Neuron (in vitro differentiated cells): Measurements from ENCODE around the gene PAMR1.

Source experiments
- H2AFZ ChIP-seq: one replicate; pipeline ENCODE4 v1.6.1; 2013; ENCODE audit warnings: low read depth, mild to moderate bottlenecking, inconsistent platforms, low read length, moderate library complexity
- H3K27me3 ChIP-seq: one replicate; pipeline ENCODE4 v1.6.1; 2013; ENCODE audit warnings: low read length; ENCODE audit not compliant: insufficient read depth
- H3K36me3 ChIP-seq: one replicate; pipeline ENCODE4 v1.6.1; 2013; ENCODE audit warnings: low read length; ENCODE audit not compliant: insufficient read depth
- H3K4me1 ChIP-seq: one replicate; pipeline ENCODE4 v1.6.1; 2013; ENCODE audit warnings: low read length; ENCODE audit not compliant: insufficient read depth
- H3K4me3 ChIP-seq: 2 replicates; pipeline ENCODE4 v1.5.1; 2013; ENCODE audit warnings: mild to moderate bottlenecking, low read length, moderate library complexity
- H3K9me3 ChIP-seq: one replicate; pipeline ENCODE4 v1.6.1; 2013; ENCODE audit warnings: low read length

Gene PAMR1

GRCh38 chr11:35514481-35514880 lies 10.9 kb downstream of the PAMR1 start:
- Histone ChIP-seq H3K36me3 (no peaks in the 10 kb centered on the region), H3K4me3 (no peak overlapping the region), H3K27me3 (peaks cover 3% of the 10 kb centered on the region), H3K9me3 (no peaks in the 10 kb centered on the region), H3K4me1 (peaks cover 13% of the 10 kb centered on the region), H2AFZ (no peak overlapping the region)

- peaks cover 11% of the 10 kb centered on the region for H3K4me1 ChIP-seq
- H3K9me3 ChIP-seq: peaks cover 3% of the 10 kb centered on the region
- peaks cover 3% of the 10 kb centered on the region for H3K27me3 ChIP-seq
- no peaks in the 10 kb centered on the region for H3K36me3 ChIP-seq
- H2AFZ ChIP-seq: no peak overlapping the region
- no peak overlapping the region for H3K4me3 ChIP-seq
Observed at GRCh38 chr11:35511666-35512065, 13.8 kb downstream of the PAMR1 start.

GRCh38 chr11:35507688-35508087 lies 17.7 kb downstream of the PAMR1 start:
- no peaks in the 10 kb centered on the region for H3K4me1 ChIP-seq
- H3K9me3 ChIP-seq: peaks cover 3% of the 10 kb centered on the region
- H3K36me3 ChIP-seq: no peaks in the 10 kb centered on the region
- peaks cover 3% of the 10 kb centered on the region for H3K27me3 ChIP-seq
- no peak overlapping the region for H3K4me3 ChIP-seq
- no peak overlapping the region for H2AFZ ChIP-seq

GRCh38 chr11:35501776-35502175 lies 23.6 kb downstream of the PAMR1 start:
- H3K27me3 ChIP-seq: peaks cover 2% of the 10 kb centered on the region
- no peak overlapping the region for H3K4me3 ChIP-seq
- H2AFZ ChIP-seq: no peak overlapping the region

GRCh38 chr11:35500744-35501143 lies 24.7 kb downstream of the PAMR1 start:
- no peaks in the 10 kb centered on the region for H3K4me1 ChIP-seq
- peaks cover 2% of the 10 kb centered on the region for H3K27me3 ChIP-seq
- H3K9me3 ChIP-seq: no peaks in the 10 kb centered on the region
- no peak overlapping the region for H2AFZ ChIP-seq
- no peak overlapping the region for H3K4me3 ChIP-seq
- no peaks in the 10 kb centered on the region for H3K36me3 ChIP-seq

More at GRCh38 chr11:35501776-35502175, 23.6 kb downstream of the PAMR1 start:
- no peaks in the 10 kb centered on the region for H3K9me3 ChIP-seq
- H3K36me3 ChIP-seq: no peaks in the 10 kb centered on the region
- no peaks in the 10 kb centered on the region for H3K4me1 ChIP-seq

- peaks cover 2% of the 10 kb centered on the region for H3K27me3 ChIP-seq
- H3K4me1 ChIP-seq: no peaks in the 10 kb centered on the region
- no peaks in the 10 kb centered on the region for H3K9me3 ChIP-seq
- H3K36me3 ChIP-seq: no peaks in the 10 kb centered on the region
- H2AFZ ChIP-seq: no peak overlapping the region
- no peak overlapping the region for H3K4me3 ChIP-seq
Observed at GRCh38 chr11:35496416-35496815, 29.0 kb downstream of the PAMR1 start.

GRCh38 chr11:35494957-35495490 lies 30.4 kb downstream of the PAMR1 start:
- Histone ChIP-seq H3K27me3 (peaks cover 2% of the 10 kb centered on the region), H3K9me3 (no peaks in the 10 kb centered on the region), H3K36me3 (no peaks in the 10 kb centered on the region), H2AFZ (no peak overlapping the region), H3K4me3 (no peak overlapping the region), H3K4me1 (no peaks in the 10 kb centered on the region)

GRCh38 chr11:35491231-35491871 lies 34.1 kb downstream of the PAMR1 start:
- H3K27me3 ChIP-seq: no peaks in the 10 kb centered on the region
- H3K4me1 ChIP-seq: no peaks in the 10 kb centered on the region
- H3K36me3 ChIP-seq: no peaks in the 10 kb centered on the region
- H2AFZ ChIP-seq: no peak overlapping the region
- H3K9me3 ChIP-seq: no peaks in the 10 kb centered on the region
- no peak overlapping the region for H3K4me3 ChIP-seq

GRCh38 chr11:35488117-35488516 lies 37.3 kb downstream of the PAMR1 start:
- Histone ChIP-seq H3K4me3 (no peak overlapping the region), H3K36me3 (no peaks in the 10 kb centered on the region), H2AFZ (no peak overlapping the region), H3K4me1 (no peaks in the 10 kb centered on the region), H3K9me3 (no peaks in the 10 kb centered on the region), H3K27me3 (no peaks in the 10 kb centered on the region)

GRCh38 chr11:35487532-35488078 lies 37.8 kb downstream of the PAMR1 start:
- H3K36me3 ChIP-seq: no peaks in the 10 kb centered on the region
- no peaks in the 10 kb centered on the region for H3K27me3 ChIP-seq
- no peak overlapping the region for H3K4me3 ChIP-seq
- H2AFZ ChIP-seq: no peak overlapping the region
- no peaks in the 10 kb centered on the region for H3K4me1 ChIP-seq
- no peaks in the 10 kb centered on the region for H3K9me3 ChIP-seq

- Histone ChIP-seq H3K4me1 (no peaks in the 10 kb centered on the region), H3K36me3 (no peaks in the 10 kb centered on the region), H3K4me3 (no peak overlapping the region), H2AFZ (no peak overlapping the region), H3K9me3 (no peaks in the 10 kb centered on the region), H3K27me3 (no peaks in the 10 kb centered on the region)
Observed at GRCh38 chr11:35486934-35487333, 38.5 kb downstream of the PAMR1 start.

- H3K4me3 ChIP-seq: no peak overlapping the region
- H3K4me1 ChIP-seq: no peaks in the 10 kb centered on the region
- H3K9me3 ChIP-seq: no peaks in the 10 kb centered on the region
- no peaks in the 10 kb centered on the region for H3K36me3 ChIP-seq
- H3K27me3 ChIP-seq: no peaks in the 10 kb centered on the region
- no peak overlapping the region for H2AFZ ChIP-seq
Observed at GRCh38 chr11:35486446-35486845, 39.0 kb downstream of the PAMR1 start.

- H3K36me3 ChIP-seq: no peaks in the 10 kb centered on the region
Observed at GRCh38 chr11:35485656-35486322, 39.6 kb downstream of the PAMR1 start.

More at GRCh38 chr11:35485656-35486322, 39.6 kb downstream of the PAMR1 start:
- no peaks in the 10 kb centered on the region for H3K9me3 ChIP-seq
- H3K27me3 ChIP-seq: no peaks in the 10 kb centered on the region
- no peak overlapping the region for H2AFZ ChIP-seq
- H3K4me3 ChIP-seq: no peak overlapping the region
- no peaks in the 10 kb centered on the region for H3K4me1 ChIP-seq
